Measurements from ENCODE around the gene KIRREL3. TPM values are rescaled to one million over a fixed set of nuclear protein-coding genes. Genes with fewer than 3 reads are reported as not detected.

Gene KIRREL3
- total and polyA plus RNA-seq, 2 donors (not counting 3 experiments of a cell fraction or from before 2014, with no cell fraction given), result not detected

DNA sequence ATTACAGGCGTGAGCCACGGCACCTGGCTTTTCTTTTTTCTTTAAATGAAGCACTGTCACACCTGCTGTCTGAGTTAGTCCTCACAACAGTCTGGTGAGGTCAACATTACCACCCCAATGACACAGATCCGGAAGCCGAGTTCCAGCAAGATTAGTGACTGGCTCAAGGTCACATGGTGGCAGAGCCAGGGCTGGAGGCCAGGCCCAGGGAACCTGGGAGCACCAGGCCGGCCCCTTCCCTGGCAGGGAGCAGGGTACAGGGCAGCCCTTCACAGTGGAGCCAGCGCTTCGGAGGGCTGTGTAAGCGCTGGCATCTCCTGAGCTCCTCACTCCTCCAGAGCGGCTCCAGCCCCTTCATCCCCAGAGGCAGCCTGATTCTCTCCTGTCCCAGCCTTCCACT, 526.4 kb downstream of the KIRREL3 start:
- Histone ChIP-seq H3K4me3 (replicated peaks in 1 of 3; ENCODE audit: insufficient read depth in 1 of 3, low read depth in 1 of 3, low read length in 3 of 3) (no peak overlapping the region), H3K9ac (replicated peaks; ENCODE audit: extremely low read depth, insufficient read depth, low read length) (no peak overlapping the region), H3K27ac (ENCODE audit: insufficient read depth, low read depth, low read length) (no peak overlapping the region), H3K9me3 (replicated peaks; ENCODE audit: control insufficient read depth, insufficient read depth, low read length) (no peaks in the 10 kb centered on the region), H3K9me1 (replicated peaks; ENCODE audit: control insufficient read depth, extremely low read depth, insufficient read depth, low read length) (no peaks in the 10 kb centered on the region), H3K4me2 (ENCODE audit: insufficient read depth, low read length) (no peak overlapping the region), H3K27me3 (ENCODE audit: control insufficient read depth in 2 of 2, insufficient read depth in 2 of 2, low read length in 2 of 2) (no peaks in the 10 kb centered on the region), H3K4me1 (ENCODE audit: control insufficient read depth, extremely low read depth, insufficient read depth, low read length) (no peaks in the 10 kb centered on the region), H3K36me3 (ENCODE audit: control insufficient read depth in 2 of 2, extremely low read depth in 1 of 2, insufficient read depth in 2 of 2, low read length in 2 of 2) (no peaks in the 10 kb centered on the region), H4K20me1 (replicated peaks; ENCODE audit: control insufficient read depth, extremely low read depth, insufficient read depth, low read length) (no peaks in the 10 kb centered on the region), H2AFZ (ENCODE audit: low read depth, low read length) (no peak overlapping the region), H3K79me2 (ENCODE audit: control insufficient read depth, insufficient read depth, low read length) (no peaks in the 10 kb centered on the region)
- DNase-seq (ENCODE audit: low read depth, low spot score), result no peak
- no peak for TF ChIP-seq JUN (IDR thresholded peaks at IDR 0.05; ENCODE audit: borderline replicate concordance, insufficient read depth, insufficient read length, low read depth)
- no peak for TF ChIP-seq GATA2 (IDR thresholded peaks at IDR 0.05; ENCODE audit: insufficient read depth, insufficient read length, low read depth, low read length)
- TF ChIP-seq MYC (IDR thresholded peaks at IDR 0.05; ENCODE audit: low read depth, low read length), result no peak
- TF ChIP-seq POLR2AphosphoS5 (IDR thresholded peaks at IDR 0.05; ENCODE audit: insufficient read depth, low read depth, low read length), result no peak
- no peak for TF ChIP-seq EZH2 (IDR thresholded peaks at IDR 0.05; ENCODE audit: borderline replicate concordance, low read depth, low read length, severe bottlenecking)
- no peak for TF ChIP-seq CTCF (IDR thresholded peaks at IDR 0.05; ENCODE audit: extremely low read depth in 1 of 2, insufficient read depth in 1 of 2, low read depth in 1 of 2, low read length in 2 of 2)
- TF ChIP-seq FOS (IDR thresholded peaks at IDR 0.05; ENCODE audit: borderline replicate concordance, insufficient read depth, low read length), result no peak
- TF ChIP-seq POLR2A (IDR thresholded peaks at IDR 0.05; ENCODE audit: low read depth, low read length), result no peak
- TF ChIP-seq, protein P1, sequence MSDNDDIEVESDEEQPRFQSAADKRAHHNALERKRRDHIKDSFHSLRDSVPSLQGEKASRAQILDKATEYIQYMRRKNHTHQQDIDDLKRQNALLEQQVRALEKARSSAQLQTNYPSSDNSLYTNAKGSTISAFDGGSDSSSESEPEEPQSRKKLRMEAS (IDR thresholded peaks at IDR 0.05; ENCODE audit: insufficient read depth, insufficient read length), result no peak
- BruUV-seq (replicated peaks), result no TSS peak
- dilution Hi-C loops (cut with MboI; ENCODE audit: extremely low pct_ligation_motif_present, low sequenced_read_pairs), result no loop called here
- ChIA-PET CTCF (interaction anchor here (1.4 to 3.4 kb wide), 2 partner anchors 33 to 164 kb away, joined by 5 to 10 read pairs; no protein-coding TSS in a partner anchor), POLR2A (no interaction called here)
- no peak for FAIRE-seq
- intact Hi-C loops (cut with micrococcal nuclease), result no loop called here

Data from endothelial cell of umbilical vein (primary cell).